HG02885 (cell line): ENCODE results near the gene C10orf90.

Experiments used
- ATAC-seq: cut with Tn5 transposase; IDR thresholded peaks from one replicate; pipeline ENCODE4 v1.9.1; 2021; ENCODE audit warnings: mild to moderate bottlenecking; ENCODE audit not compliant: unreplicated experiment, poor library complexity

C10orf90 gene

DNA sequence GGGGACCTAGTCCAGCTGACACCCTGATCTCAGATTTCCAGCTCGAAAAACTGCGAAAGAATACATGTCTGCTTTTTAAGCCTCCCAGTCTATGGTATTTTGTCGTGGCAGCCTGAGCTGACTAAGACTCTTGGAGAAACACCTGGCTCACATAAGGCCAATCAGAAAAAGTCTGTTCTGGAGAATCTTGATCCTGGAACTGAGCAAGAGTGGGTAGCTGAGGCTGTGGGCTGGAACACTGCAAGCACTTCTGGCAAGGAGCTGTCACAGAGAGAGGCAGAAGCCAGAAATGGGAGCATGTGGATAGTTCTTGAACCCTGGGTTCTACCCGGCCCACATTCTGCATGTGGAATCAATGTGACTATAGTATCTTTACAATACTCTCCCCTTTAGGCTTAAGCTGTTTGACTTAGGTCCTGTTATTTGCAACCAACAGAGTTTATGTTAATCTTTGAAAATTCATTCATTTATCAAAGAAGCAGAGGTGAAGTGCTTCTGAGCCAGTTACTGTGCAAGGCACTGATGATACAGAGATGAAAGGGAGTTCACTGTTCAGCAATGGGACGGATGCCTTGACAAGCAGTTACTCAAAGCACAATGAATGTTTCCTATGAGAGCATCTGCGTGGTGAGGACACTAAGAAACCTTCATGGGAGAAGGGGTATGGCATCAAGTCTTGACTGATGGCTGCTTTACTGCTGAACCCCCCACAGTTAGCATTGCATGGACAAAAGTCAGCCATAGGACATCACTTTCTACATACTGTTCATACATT lies 4.4 kb upstream of the C10orf90 start:
- ATAC-seq = no peak

DNA sequence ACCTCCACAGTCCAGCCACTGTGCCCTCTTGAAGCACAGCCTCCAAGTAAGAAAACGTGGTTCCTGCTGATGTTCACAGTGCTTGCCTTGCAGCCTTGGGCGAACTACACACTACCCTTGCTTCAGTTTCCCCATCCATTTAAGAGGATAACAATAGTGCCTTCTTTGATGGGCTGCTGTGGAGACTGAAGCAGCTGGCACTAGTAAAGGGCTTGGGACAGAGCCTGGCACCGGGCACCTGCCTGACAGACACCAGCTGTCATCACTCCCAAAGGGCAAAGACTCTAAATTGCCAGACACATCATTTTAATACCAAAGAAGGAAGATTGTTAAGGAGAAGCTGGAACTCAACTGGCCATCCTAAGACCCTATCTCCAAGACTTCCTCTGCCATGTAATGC lies 3.1 kb upstream of the C10orf90 start:
- no peak for ATAC-seq

GRCh38 chr10:126671402-126671975 lies 996 bp upstream of the C10orf90 start:
- no peak for ATAC-seq

DNA sequence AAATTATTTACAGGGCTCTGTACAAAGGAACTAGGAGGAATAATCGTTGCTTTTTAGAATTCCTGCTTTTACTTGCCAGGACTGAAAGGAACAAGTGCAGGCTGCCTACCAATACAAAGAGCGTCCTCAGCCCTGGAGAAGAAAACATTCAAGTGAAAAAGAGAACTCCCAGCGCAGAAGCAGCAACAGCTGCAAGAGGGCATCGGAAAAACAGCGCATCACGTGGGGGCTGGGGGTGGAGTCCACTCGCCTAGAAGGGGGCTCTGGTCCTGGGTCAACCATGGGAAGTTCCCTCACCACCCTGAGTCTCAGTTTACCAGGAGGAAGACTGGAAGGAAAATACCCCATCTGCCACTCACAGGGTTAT lies 385 bp upstream of the C10orf90 start:
- no peak for ATAC-seq

DNA sequence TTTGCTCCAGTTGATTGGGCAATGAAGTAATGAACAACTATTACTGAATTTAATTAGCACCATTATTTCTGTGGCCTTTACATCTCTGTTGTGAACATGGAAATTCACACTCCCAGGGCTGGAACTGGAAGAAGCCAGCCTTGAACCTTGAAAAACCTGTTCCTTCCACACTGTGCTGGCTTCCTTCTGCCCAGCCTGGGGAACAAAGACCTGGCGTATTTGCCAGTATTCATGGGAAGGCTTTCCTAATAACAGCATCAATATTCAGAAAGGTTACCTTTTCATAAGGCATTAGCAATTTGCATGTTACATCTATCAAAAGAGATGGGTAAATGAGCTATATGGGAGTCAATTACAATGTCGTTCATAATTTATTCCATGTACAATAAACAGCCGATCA lies 1.3 kb downstream of the C10orf90 start:
- ATAC-seq = no peak

DNA sequence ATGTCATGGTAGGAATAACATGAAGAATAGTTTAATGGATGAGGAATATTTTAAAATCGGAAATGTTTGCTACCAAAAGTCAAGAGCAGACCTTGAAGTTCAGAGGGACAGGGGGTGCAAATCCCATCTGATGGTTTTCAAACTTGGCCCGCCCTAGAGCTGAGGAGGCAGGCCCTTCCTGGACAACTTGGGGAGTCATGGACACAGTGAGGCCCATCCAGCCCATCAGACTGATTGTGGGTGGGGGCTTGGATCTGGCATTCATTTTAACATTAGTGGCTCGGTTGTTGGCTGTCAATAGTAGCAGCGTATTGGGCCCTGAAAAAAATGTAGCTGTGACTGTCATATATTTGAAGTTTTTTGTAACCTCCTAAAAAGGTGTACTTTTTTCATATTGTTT lies 2.0 kb downstream of the C10orf90 start:
- ATAC-seq = no peak

DNA sequence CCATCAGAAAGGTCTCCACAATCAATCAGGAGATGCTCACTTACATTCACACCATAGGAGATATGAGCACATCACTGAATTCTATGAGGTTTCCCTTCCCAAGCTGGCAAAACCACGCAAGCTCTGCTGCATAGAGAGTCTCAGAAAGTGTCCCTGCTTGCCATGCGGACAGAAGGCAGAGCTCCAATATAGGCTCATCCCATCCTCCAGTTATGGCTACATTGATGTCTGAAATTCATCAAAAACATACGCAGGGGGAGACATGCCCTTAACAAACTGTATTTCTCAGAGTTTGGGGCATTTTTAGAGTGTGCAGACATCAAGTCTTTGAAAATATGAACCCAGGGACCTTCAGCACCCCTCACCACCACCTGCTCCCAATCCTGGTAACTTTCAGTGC lies 2.9 kb downstream of the C10orf90 start:
- no peak for ATAC-seq

GRCh38 chr10:126665207-126665606 lies 5.3 kb downstream of the C10orf90 start:
- no peak for ATAC-seq

DNA sequence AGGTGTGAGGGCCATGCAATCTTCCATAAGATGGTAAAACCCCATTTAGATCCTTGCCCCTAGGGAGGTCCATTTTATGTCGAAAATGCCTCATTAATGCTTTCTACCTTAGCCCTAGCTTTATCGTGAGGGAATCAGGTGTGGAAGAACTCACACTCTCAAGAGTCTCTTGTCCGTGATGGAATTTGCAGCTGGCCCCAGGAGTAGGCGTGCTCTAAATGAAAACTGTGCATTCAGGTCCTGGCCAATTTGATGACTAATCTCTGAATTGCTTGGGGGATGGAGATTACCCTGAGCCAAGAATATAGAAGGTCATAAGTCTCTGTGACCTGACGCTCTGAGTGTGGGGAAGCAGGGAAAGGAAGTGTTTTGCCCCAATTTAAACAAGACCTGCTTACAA lies 6.6 kb downstream of the C10orf90 start:
- ATAC-seq = no peak

- no peak for ATAC-seq
Measured at GRCh38 chr10:126663328-126663727, 7.2 kb downstream of the C10orf90 start.

DNA sequence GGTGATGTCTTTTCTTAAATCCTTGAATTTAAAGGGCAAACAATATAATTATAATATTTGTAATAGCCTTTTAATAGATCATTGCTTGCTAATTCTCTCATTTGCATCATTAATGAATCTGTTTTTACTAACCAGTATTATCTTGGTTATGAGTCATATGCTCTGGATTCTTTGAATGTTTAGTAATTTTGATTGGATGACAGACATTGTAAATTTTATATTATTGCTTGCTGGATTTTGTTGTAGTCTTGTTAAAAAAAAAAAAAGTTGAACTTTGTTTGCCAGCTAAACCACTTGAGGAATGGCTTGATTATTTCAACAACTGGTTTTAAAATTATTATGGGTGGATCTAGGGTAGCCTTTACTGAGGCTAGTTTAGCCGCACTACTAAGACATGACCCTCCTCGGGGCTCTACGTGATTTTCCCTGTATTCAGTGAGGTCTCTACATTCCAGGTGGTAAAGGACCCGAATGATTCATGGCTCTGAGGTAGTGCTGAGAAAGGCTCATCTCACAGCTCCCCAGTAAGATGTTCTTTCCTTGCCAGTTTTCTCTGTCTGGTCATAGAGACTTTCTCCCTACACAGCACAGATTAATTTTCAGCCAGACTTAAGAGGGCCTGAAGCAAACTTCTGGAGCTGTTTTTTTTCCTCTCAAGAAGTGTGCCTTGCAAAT lies 8.5 kb downstream of the C10orf90 start:
- no peak for ATAC-seq

DNA sequence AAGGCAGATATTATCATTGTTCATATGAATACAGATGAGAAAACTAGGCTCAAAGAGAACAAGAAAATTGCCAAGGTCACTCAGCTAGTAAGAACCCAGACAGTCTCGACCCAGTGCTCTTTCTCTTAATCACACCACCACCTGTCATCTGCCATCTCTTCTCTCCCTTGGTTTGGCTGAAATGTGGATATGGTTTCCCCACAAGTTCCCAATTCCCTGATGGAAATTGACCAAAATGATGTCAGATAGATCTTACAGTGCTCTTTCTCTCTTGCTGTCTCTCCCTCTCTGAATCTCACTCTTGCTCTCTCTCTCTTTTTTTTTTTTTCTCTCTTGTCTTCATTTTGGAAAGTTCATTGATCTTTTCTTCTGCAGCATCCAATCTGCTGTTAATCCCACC lies 9.1 kb downstream of the C10orf90 start:
- no peak for ATAC-seq

DNA sequence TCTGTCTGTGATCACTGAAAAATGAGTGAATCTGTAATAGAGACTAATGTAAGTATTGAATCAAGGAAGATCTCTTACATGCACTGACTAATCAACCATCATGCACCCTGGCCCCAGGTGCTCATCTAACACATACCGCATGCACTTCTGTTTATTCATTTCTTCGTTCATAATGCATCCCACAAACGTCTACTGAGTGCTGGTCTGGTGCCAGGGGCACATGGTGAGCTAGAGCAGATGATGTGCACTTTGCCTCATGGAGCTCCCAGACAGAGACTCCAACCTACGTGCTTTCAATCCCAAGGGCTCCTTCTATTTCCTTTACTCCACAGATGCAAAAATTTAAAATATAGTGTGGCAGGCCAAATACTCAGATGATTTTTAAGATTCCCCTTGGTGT lies 10.7 kb downstream of the C10orf90 start:
- no peak for ATAC-seq

DNA sequence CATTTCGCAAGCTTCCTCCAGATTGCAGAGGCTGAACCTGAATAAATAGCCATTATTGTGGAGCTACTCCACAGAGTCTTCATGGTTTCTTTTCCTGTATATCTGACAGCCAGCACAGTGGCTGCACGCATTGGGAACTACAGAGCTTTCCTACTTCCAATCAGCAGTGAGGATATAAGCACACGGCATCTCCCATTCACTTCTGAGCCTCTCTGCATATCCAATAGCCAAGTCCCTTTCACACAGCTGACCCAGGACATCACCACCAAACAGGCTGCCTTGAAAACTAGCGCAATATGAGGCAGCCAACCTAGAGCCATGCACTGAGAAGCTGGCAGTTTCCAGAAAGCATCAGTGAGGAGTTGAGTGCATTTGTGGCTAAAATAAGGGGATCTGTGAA lies 11.6 kb downstream of the C10orf90 start:
- ATAC-seq = no peak

GRCh38 chr10:126654579-126654978 lies 15.9 kb downstream of the C10orf90 start:
- ATAC-seq = no peak

DNA sequence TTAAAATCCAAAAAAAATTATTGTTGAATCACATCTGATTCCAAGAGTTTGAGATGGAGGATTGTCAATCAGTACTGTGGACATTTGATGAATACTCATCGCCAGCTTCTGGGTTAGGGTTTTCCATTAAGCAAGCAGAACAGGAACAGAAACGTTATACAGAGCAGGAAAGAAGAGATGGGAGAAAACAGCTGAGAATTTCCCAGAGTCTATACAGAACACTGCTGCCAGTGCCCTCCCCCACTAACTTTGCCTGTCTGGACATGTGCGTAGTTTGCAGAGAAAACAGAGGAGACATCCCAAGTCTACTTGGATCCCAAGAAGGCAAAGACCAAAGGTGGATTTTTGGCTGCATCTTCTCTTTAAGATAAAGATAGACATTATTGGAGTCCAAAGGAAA lies 19.0 kb downstream of the C10orf90 start:
- ATAC-seq = no peak

- no peak for ATAC-seq
Measured at GRCh38 chr10:126650161-126650560, 20.3 kb downstream of the C10orf90 start.

GRCh38 chr10:126647116-126647515 lies 23.4 kb downstream of the C10orf90 start:
- no peak for ATAC-seq

DNA sequence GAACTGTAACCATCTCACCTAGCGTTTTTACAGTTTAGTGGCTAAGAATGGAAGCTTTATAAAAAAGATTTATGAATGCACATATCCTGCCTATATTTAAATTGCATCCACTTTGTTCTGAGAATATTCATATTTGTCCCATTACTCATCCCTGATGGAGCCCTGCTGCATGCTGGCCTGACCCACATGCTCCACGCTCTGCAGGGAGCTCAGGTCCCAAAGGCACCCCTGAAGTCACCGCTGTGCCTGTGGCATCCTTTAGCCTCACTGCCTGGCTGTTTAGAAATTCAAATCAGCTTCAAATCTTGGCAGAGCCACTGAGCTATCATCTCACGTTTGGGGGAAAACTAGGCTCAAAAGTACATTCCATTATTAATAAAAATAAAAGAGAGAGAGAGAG lies 24.4 kb downstream of the C10orf90 start:
- no peak for ATAC-seq

DNA sequence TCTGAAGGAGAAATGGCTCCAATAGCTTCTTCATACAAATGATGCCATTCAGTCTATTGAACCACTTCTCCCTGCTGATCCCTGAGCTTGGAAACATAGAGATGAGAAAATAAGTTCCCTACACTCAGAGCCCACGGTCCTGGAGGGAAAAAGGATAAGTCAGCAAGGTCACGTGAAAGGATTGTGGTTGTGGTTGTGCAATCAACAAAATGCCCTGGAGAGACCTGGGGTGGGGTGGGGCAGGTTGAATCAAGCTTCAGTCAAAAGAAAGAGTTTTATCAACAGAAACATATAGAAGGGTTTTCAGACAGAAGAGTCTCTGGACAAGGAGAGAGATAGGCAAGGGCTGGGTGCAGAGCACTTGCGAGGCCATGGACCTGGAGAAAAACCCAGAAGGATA lies 30.1 kb downstream of the C10orf90 start:
- ATAC-seq = no peak

DNA sequence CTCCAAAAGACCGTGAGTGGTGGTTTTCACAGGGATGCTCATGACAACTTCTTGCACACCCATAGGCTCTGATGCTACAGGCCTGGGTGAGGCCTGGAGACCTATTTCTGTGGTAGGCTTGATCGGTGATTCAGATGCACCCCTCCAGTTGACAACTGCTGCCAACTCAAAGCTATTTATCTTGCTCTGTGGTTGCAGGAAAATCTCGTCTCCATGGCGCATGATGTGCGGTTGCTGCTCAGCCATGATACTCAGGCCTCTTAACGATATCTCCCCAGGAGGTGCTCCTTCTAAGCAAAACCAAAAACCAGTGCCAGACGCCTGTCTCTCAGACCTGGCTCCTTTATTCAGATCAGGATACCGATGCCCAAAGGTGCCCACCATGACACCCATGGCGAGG lies 31.4 kb downstream of the C10orf90 start:
- no peak for ATAC-seq

DNA sequence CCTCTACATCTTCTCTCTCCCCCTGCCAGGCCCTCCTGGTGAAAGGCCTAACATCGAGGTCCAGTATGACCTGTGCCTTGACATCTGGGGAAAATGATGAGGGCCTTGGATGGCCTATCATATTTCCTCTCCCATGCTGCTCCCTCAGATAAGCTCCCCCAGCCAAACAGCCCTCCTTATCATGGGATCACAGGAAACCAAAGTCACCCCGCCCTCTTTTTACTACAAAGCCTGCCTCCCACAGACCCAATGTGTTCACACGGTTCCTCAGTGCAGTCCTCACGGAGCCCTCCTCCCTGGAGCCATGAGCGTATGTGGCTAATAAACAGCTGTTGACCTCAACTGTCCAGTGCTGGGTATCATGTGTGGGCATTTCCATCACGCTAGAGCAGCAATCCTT lies 32.0 kb downstream of the C10orf90 start:
- ATAC-seq = no peak
